ENCODE results near the gene HMGB4. TPM values are rescaled to one million over a fixed set of nuclear protein-coding genes. Genes with fewer than 3 reads are reported as not detected.

Gene HMGB4
- total and polyA plus RNA-seq, 2 experiments from 2014 or later = not detected

GRCh38 chr1:33899746-33900145 is 35.9 kb downstream of the HMGB4 start:
- no peak for DNase-seq (ENCODE audit: low read depth in 1 of 2, low spot score in 1 of 2)
- H3K4me1 ChIP-seq (ENCODE audit: low read depth) = peaks cover 13% of the 10 kb centered on the region
- H3K4me3 ChIP-seq = no peak overlapping the region
- H3K9me3 ChIP-seq (ENCODE audit: low read depth) = no peaks in the 10 kb centered on the region
- H3K36me3 ChIP-seq = no peaks in the 10 kb centered on the region
- H3K27ac ChIP-seq = no peak overlapping the region
- no peak for TF ChIP-seq CTCF (IDR thresholded peaks at IDR 0.05; ENCODE audit: low read depth, low read length)
- H3K27me3 ChIP-seq = no peaks in the 10 kb centered on the region

GRCh38 chr1:33902486-33903209 is 38.8 kb downstream of the HMGB4 start:
- Histone ChIP-seq H3K4me3 (no peak overlapping the region), H3K36me3 (no peaks in the 10 kb centered on the region), H3K27ac (peak overlapping the region; percentile 47), H3K27me3 (no peaks in the 10 kb centered on the region), H3K9me3 (ENCODE audit: low read depth) (no peaks in the 10 kb centered on the region), H3K4me1 (ENCODE audit: low read depth) (peaks cover 13% of the 10 kb centered on the region)
- DNase-seq (ENCODE audit: low read depth in 1 of 2, low spot score in 1 of 2) = peak in 1 of 2 donors; percentile 46
- no peak for TF ChIP-seq CTCF (IDR thresholded peaks at IDR 0.05; ENCODE audit: low read depth, low read length)

GRCh38 chr1:33903210-33903589 is 39.3 kb downstream of the HMGB4 start:
- DNase-seq (ENCODE audit: low read depth in 1 of 2, low spot score in 1 of 2) = no peak
- no peak overlapping the region for H3K4me3 ChIP-seq
- peak overlapping the region; percentile 47 for H3K27ac ChIP-seq
- no peaks in the 10 kb centered on the region for H3K27me3 ChIP-seq
- no peaks in the 10 kb centered on the region for H3K36me3 ChIP-seq
- H3K9me3 ChIP-seq (ENCODE audit: low read depth) = no peaks in the 10 kb centered on the region
- H3K4me1 ChIP-seq (ENCODE audit: low read depth) = peaks cover 13% of the 10 kb centered on the region
- no peak for TF ChIP-seq CTCF (IDR thresholded peaks at IDR 0.05; ENCODE audit: low read depth, low read length)

- H3K36me3 ChIP-seq = no peaks in the 10 kb centered on the region
- no peak overlapping the region for H3K4me3 ChIP-seq
- H3K27ac ChIP-seq = no peak overlapping the region
- H3K4me1 ChIP-seq (ENCODE audit: low read depth) = peaks cover 13% of the 10 kb centered on the region
- H3K27me3 ChIP-seq = no peaks in the 10 kb centered on the region
- DNase-seq (ENCODE audit: low read depth in 1 of 2, low spot score in 1 of 2) = no peak
- TF ChIP-seq CTCF (IDR thresholded peaks at IDR 0.05; ENCODE audit: low read depth, low read length) = no peak
- H3K9me3 ChIP-seq (ENCODE audit: low read depth) = no peaks in the 10 kb centered on the region
Measured at GRCh38 chr1:33905241-33905640, 41.4 kb downstream of the HMGB4 start.

- Histone ChIP-seq H3K9me3 (ENCODE audit: low read depth) (no peaks in the 10 kb centered on the region), H3K4me1 (ENCODE audit: low read depth) (peaks cover 13% of the 10 kb centered on the region), H3K4me3 (no peak overlapping the region), H3K36me3 (no peaks in the 10 kb centered on the region), H3K27ac (no peak overlapping the region), H3K27me3 (no peaks in the 10 kb centered on the region)
- no peak for TF ChIP-seq CTCF (IDR thresholded peaks at IDR 0.05; ENCODE audit: low read depth, low read length)
- no peak for DNase-seq (ENCODE audit: low read depth in 1 of 2, low spot score in 1 of 2)
Measured at GRCh38 chr1:33906156-33906555, 42.3 kb downstream of the HMGB4 start.

Data from cardiac muscle cell (in vitro differentiated cells and primary cell).